HG02973 (cell line): ENCODE results near the gene PCDHB12.
"Not testable (repeated sequence)": the region's sequence is repeated elsewhere in the genome, so short reads cannot be mapped to it uniquely, and the experiment has no call there.

Experiments used
- ATAC-seq: cut with Tn5 transposase; IDR thresholded peaks from one replicate; pipeline ENCODE4 v1.9.1; 2021; ENCODE audit warnings: moderate library complexity; ENCODE audit not compliant: unreplicated experiment

Gene PCDHB12

GRCh38 chr5:141201646-141202045 lies 6.9 kb upstream of the PCDHB12 start:
- not testable (repeated sequence) for ATAC-seq

- not testable (repeated sequence) for ATAC-seq
Observed at GRCh38 chr5:141210281-141210680, 1.8 kb downstream of the PCDHB12 start.

DNA sequence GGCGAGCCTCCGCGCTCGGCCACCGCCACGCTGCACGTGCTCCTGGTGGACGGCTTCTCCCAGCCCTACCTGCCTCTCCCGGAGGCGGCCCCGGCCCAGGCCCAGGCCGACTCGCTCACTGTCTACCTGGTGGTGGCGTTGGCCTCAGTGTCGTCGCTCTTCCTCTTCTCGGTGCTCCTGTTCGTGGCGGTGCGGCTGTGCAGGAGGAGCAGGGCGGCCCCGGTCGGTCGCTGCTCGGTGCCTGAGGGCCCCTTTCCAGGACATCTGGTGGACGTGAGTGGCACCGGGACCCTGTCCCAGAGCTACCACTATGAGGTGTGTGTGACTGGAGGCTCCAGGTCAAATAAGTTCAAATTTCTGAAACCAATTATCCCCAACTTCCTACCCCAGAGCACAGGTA lies 2.3 kb downstream of the PCDHB12 start:
- ATAC-seq: not testable (repeated sequence)

- ATAC-seq: not testable (repeated sequence)
Observed at GRCh38 chr5:141213656-141214339, 5.3 kb downstream of the PCDHB12 start, which contains the start of gene PCDHB13. TSS of gene PCDHB13 (plus strand) at chr5:141213919. CDS start at chr5:141214124, 205 bp downstream.

DNA sequence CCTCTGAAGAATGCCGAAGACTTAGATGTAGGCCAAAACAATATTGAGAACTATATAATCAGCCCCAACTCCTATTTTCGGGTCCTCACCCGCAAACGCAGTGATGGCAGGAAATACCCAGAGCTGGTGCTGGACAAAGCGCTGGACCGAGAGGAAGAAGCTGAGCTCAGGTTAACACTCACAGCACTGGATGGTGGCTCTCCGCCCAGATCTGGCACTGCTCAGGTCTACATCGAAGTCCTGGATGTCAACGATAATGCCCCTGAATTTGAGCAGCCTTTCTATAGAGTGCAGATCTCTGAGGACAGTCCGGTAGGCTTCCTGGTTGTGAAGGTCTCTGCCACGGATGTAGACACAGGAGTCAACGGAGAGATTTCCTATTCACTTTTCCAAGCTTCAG lies 6.1 kb downstream of the PCDHB12 start:
- not testable (repeated sequence) for ATAC-seq

DNA sequence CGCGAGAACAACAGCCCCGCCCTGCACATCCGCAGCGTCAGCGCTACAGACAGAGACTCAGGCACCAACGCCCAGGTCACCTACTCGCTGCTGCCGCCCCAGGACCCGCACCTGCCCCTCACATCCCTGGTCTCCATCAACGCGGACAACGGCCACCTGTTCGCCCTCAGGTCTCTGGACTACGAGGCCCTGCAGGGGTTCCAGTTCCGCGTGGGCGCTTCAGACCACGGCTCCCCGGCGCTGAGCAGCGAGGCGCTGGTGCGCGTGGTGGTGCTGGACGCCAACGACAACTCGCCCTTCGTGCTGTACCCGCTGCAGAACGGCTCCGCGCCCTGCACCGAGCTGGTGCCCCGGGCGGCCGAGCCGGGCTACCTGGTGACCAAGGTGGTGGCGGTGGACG lies 7.0 kb downstream of the PCDHB12 start:
- not testable (repeated sequence) for ATAC-seq

DNA sequence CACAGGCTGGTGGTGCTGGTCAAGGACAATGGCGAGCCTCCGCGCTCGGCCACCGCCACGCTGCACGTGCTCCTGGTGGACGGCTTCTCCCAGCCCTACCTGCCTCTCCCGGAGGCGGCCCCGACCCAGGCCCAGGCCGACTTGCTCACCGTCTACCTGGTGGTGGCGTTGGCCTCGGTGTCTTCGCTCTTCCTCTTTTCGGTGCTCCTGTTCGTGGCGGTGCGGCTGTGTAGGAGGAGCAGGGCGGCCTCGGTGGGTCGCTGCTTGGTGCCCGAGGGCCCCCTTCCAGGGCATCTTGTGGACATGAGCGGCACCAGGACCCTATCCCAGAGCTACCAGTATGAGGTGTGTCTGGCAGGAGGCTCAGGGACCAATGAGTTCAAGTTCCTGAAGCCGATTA lies 7.5 kb downstream of the PCDHB12 start:
- not testable (repeated sequence) for ATAC-seq

- ATAC-seq: no peak
Observed at GRCh38 chr5:141223112-141223783, 14.7 kb downstream of the PCDHB12 start, which contains the start of gene PCDHB14. TSS of gene PCDHB14 (plus strand) at chr5:141223343. CDS start at chr5:141223506, 163 bp downstream.

- not testable (repeated sequence) for ATAC-seq
Observed at GRCh38 chr5:141224844-141225243, 16.3 kb downstream of the PCDHB12 start.

GRCh38 chr5:141225421-141225820 lies 16.9 kb downstream of the PCDHB12 start:
- ATAC-seq: not testable (repeated sequence)

- no peak for ATAC-seq
Observed at GRCh38 chr5:141234109-141234667, 25.7 kb downstream of the PCDHB12 start.

DNA sequence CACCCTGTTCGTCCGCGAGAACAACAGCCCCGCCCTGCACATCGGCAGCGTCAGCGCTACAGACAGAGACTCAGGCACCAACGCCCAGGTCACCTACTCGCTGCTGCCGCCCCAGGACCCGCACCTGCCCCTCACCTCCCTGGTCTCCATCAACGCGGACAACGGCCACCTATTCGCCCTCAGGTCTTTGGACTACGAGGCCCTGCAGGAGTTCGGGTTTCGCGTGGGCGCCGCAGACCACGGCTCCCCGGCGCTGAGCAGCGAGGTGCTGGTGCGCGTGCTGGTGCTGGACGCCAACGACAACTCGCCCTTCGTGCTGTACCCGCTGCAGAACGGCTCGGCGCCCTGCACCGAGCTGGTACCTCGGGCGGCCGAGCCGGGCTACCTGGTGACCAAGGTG lies 27.4 kb downstream of the PCDHB12 start:
- not testable (repeated sequence) for ATAC-seq

DNA sequence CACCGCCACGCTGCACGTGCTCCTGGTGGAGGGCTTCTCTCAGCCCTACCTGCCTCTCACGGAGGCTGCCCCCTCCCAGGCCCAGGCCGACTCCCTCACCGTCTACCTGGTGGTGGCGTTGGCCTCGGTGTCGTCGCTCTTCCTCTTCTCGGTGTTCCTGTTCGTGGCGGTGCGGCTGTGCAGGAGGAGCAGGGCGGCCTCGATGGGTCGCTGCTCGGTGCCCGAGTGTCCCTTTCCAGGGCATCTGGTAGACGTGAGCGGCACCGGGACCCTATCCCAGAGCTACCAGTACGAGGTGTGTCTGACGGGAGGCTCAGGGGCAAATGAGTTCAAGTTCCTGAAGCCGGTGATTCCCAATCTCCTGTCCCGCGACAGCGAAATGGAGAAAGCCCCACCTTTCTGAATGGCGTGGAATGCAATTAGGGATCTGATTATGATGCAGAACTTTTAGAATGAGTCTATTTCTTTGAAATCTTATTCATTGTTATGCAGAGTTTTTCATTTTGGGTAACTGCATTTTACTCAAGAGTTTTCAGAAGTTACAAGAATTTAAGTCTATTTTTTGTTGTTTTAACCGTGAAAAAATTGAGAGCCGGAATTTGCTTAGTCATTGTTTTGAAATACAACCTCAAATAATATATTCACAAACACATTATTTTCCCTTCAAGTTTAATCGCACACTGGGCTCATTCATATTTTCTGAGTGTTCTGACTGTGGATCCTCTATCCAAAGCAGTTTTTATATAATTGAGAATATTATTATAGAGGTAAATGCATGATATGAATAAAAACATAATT lies 28.2 kb downstream of the PCDHB12 start:
- ATAC-seq: no peak

DNA sequence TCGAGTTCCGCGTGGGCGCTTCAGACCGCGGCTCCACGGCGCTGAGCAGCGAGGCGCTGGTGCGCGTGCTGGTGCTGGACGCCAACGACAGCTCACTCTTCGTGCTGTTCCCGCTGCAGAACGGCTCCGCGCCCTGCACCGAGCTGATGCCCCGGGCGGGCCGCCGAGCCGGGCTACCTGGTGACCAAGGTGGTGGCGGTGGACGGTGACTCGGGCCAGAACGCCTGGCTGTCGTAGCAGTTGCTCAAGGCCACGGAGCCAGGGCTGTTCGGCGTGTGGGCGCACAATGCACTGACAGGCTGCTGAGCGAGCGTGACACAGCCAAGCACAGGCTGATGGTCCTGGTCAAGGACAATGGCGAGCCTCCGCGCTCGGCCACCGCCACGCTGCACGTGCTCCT lies 33.0 kb downstream of the PCDHB12 start:
- no peak for ATAC-seq

DNA sequence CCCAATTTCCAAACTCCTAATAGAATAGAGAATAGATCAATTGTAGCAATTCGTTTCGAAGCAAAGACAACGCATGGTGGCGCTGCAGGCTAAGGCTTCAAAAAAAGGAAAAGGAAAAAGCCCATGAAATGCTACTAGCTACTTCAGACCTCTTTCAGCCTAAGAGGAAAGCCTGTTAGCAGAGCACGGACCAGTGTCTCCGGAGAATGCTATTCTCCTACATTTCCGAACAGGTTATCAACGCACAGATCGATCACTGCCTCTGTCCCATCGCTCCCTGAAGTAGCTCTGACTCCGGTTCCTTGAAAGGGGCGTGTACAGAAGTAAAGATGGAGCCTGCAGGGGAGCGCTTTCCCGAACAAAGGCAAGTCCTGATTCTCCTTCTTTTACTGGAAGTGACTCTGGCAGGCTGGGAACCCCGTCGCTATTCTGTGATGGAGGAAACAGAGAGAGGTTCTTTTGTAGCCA lies 36.8 kb downstream of the PCDHB12 start, which contains the start of gene PCDHB15:
Gene PCDHB15 (plus strand): TSS at position 146 of the 468 bp plus-strand sequence. CDS start 184 bp downstream, at position 330.
- no peak for ATAC-seq

DNA sequence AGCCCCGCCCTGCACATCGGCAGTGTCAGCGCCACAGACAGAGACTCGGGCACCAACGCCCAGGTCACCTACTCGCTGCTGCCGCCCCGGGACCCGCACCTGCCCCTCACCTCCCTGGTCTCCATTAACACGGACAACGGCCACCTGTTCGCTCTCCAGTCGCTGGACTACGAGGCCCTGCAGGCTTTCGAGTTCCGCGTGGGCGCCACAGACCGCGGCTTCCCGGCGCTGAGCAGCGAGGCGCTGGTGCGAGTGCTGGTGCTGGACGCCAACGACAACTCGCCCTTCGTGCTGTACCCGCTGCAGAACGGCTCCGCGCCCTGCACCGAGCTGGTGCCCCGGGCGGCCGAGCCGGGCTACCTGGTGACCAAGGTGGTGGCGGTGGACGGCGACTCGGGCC lies 38.5 kb downstream of the PCDHB12 start:
- ATAC-seq: not testable (repeated sequence)

DNA sequence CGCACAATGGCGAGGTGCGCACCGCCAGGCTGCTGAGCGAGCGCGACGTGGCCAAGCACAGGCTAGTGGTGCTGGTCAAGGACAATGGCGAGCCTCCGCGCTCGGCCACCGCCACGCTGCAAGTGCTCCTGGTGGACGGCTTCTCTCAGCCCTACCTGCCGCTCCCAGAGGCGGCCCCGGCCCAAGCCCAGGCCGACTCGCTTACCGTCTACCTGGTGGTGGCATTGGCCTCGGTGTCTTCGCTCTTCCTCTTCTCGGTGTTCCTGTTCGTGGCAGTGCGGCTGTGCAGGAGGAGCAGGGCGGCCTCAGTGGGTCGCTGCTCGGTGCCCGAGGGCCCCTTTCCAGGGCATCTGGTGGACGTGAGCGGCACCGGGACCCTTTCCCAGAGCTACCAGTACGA lies 38.9 kb downstream of the PCDHB12 start:
- ATAC-seq: not testable (repeated sequence)

DNA sequence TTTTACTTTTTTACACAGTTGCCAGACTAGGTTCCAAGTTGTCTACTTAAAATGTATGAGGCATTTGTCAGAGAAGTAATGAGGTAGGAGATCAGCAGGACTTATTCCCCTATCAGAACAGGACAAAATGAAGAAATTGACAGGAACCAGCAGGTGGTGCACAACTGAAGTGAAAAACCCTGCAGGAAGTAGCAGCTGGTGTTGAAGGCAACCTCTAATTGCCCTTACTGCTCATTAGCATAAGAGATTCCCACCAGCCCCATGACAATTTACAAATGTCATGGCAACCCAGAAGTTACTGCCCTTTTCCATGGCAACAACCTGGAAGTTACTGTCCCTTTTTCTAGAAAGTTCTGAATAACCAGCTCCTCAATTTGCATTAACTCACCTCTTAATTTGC lies 42.1 kb downstream of the PCDHB12 start:
- ATAC-seq: no peak

DNA sequence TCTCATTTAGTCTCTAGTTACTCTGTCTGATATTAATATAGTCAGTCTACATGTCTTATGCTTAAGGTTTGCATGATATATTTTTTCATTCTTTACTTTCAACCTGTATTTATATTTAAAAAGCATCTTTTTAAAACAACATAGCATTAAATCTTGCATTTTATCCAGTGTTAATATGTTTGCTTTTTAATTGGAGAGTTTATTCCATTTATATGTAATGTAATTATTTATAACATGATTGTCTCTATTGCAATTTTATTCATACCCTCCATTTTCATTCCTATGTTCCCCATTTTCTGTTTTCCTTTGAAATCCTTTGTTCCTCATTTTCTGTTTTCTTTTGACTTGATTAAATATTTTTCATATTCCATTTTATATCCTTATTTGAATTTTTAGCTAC lies 49.9 kb downstream of the PCDHB12 start:
- ATAC-seq: no peak

DNA sequence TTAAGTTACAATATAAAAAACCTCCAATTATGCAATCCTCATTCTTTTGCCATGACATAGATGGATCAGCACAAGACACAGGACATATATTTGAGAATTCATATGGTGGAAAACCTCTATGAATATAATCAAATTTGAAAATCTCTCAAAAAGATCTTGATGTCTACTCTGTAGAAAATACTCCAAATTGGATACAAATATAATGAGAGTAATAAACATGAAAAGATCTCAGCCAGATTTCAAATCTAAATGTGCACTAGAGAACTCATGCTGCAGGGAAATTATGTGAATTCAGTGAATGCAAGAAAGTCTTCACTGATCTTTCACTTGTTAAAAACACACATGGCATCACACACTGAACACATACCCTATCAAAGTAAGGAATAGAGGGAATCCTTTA lies 50.4 kb downstream of the PCDHB12 start:
- no peak for ATAC-seq
